Panc1 (cell line): Measurements from ENCODE around the gene CEACAM18. TPM values are rescaled to one million over a fixed set of nuclear protein-coding genes. Genes with fewer than 3 reads are reported as not detected.

Experiments
- ATAC-seq: fragments of 200-7000 bp; cut with Tn5 transposase; 2 replicates; pipeline ENCODE4 v1.9.1; 2020; ENCODE audit warnings: mild to moderate bottlenecking, moderate library complexity
- BruUV-seq: library from RNA; stranded (reverse); fragments of 400-500 nt; replicated peaks from 2 replicates; lab custom pipeline; 2021; lab: Mats Ljungman, UMichigan
- CTCF ChIA-PET: fragments of 300-600 bp; sonication (Branson Sonifier 250); formaldehyde crosslinking; loops from one replicate; lab custom pipeline; 2022; ENCODE audit warnings: antibody characterized with exemption; lab: Charles Lee
- POLR2A ChIA-PET: fragments of 300-600 bp; sonication (Branson Sonifier 250); formaldehyde crosslinking; loops from one replicate; lab custom pipeline; 2022; ENCODE audit warnings: antibody characterized with exemption; lab: Charles Lee
- DNase-seq: peaks from one replicate; pipeline ENCODE4 v3.0.0-alpha.2; 2010; ENCODE audit warnings: low read depth, low spot score
- H3K27ac ChIP-seq: 2 replicates; pipeline ENCODE4 v1.5.1; 2011; ENCODE audit warnings: mild to moderate bottlenecking, low read length, inconsistent platforms
- H3K27me3 ChIP-seq: fragments of 200-500 bp; sonication (Bioruptor generic); 2 replicates; pipeline ENCODE4 v1.6.0; 2014; ENCODE audit warnings: low read length, inconsistent platforms; ENCODE audit not compliant: control insufficient read depth, insufficient read depth
- H3K36me3 ChIP-seq: fragments of 200-500 bp; sonication (Bioruptor generic); 2 replicates; pipeline ENCODE4 v1.5.1; 2014; ENCODE audit warnings: inconsistent platforms, mild to moderate bottlenecking, low read length, moderate library complexity; ENCODE audit not compliant: control insufficient read depth, insufficient read depth
- H3K4me1 ChIP-seq: 2 replicates; pipeline ENCODE4 v1.5.1; 2011; ENCODE audit warnings: inconsistent platforms, mild to moderate bottlenecking, low read length, moderate library complexity; ENCODE audit not compliant: control insufficient read depth, insufficient read depth
- H3K4me3 ChIP-seq, 2 experiments: 2 replicates each; pipeline ENCODE4 v1.5.1; 2011 to 2012; ENCODE audit warnings: low read depth in 2 of 2, low read length in 2 of 2, mild to moderate bottlenecking in 2 of 2, inconsistent platforms in 1 of 2, moderate library complexity in 1 of 2
- H3K9me3 ChIP-seq: fragments of 200-500 bp; sonication (Bioruptor generic); 2 replicates; pipeline ENCODE4 v1.5.1; 2014; ENCODE audit warnings: low read depth, mild to moderate bottlenecking, inconsistent platforms, low read length, moderate library complexity; ENCODE audit not compliant: control insufficient read depth, insufficient read depth
- POLR2AphosphoS5 ChIP-seq: IDR thresholded peaks from 2 replicates; pipeline ENCODE4 v1.6.1; 2012; ENCODE audit warnings: mild to moderate bottlenecking, low read depth, low read length, moderate library complexity
- REST ChIP-seq, 2 experiments: IDR thresholded peaks; 2 replicates each; pipeline ENCODE4 v1.6.1; 2011 to 2012; ENCODE audit warnings: low read depth in 2 of 2, control low read depth in 1 of 2, low read length in 1 of 2, mild to moderate bottlenecking in 1 of 2, moderate library complexity in 1 of 2; ENCODE audit not compliant: insufficient read depth in 1 of 2
- SIN3A ChIP-seq: IDR thresholded peaks from 2 replicates; pipeline ENCODE4 v1.6.1; 2012; ENCODE audit warnings: low read depth, mild to moderate bottlenecking, low read length, moderate library complexity, borderline replicate concordance; ENCODE audit not compliant: insufficient read depth
- TCF7L2 ChIP-seq: IDR thresholded peaks from 2 replicates; pipeline ENCODE4 v1.6.1; 2011; ENCODE audit warnings: mild to moderate bottlenecking, low read depth, low read length, inconsistent platforms
- in situ Hi-C: cut with HindIII; loops from 2 replicates; pipeline ENCODE4 v1.10.0; 2016; ENCODE audit warnings: low sequenced_read_pairs, low pct_unique_long_range_greater_than_20kb
- intact Hi-C: fragments of 100-400 bp; cut with micrococcal nuclease; formaldehyde crosslinking; loops from one replicate; pipeline ENCODE4 v1.10.0; 2022; ENCODE audit not compliant: unreplicated experiment
- total RNA-seq: library from RNA; stranded (reverse); gene quantifications from one replicate; pipeline ENCODE4 v1.2.1, GENCODE V29; 2021; ENCODE audit not compliant: unreplicated experiment
- TF ChIP-seq, protein P1 (sequence below): fragments of 450-650 bp; IDR thresholded peaks from 2 replicates; pipeline ENCODE4 v1.5.1; 2017; ENCODE audit warnings: mild to moderate bottlenecking

The CEACAM18 gene
- total RNA-seq, 1 experiment from 2014 or later = not detected

- Histone ChIP-seq H3K9me3 (no peaks in the 10 kb centered on the region), H3K4me1 (no peaks in the 10 kb centered on the region), H3K27me3 (no peaks in the 10 kb centered on the region), H3K36me3 (no peaks in the 10 kb centered on the region), H3K27ac (no peak overlapping the region), H3K4me3 (no peak overlapping the region)
- intact Hi-C loops = no loop called here
- TF ChIP-seq TCF7L2 (no peak), REST (IDR thresholded peaks at IDR 0.05; ENCODE audit: insufficient read depth in 1 of 2, low read depth in 2 of 2, low read length in 1 of 2) (peak; percentile 85 to 86), POLR2AphosphoS5 (no peak), SIN3A (no peak)
- TF ChIP-seq, protein P1, sequence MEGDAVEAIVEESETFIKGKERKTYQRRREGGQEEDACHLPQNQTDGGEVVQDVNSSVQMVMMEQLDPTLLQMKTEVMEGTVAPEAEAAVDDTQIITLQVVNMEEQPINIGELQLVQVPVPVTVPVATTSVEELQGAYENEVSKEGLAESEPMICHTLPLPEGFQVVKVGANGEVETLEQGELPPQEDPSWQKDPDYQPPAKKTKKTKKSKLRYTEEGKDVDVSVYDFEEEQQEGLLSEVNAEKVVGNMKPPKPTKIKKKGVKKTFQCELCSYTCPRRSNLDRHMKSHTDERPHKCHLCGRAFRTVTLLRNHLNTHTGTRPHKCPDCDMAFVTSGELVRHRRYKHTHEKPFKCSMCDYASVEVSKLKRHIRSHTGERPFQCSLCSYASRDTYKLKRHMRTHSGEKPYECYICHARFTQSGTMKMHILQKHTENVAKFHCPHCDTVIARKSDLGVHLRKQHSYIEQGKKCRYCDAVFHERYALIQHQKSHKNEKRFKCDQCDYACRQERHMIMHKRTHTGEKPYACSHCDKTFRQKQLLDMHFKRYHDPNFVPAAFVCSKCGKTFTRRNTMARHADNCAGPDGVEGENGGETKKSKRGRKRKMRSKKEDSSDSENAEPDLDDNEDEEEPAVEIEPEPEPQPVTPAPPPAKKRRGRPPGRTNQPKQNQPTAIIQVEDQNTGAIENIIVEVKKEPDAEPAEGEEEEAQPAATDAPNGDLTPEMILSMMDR = no peak
- no peak for DNase-seq
- CTCF ChIA-PET = interaction anchor here (1.1 kb wide), 1 partner anchor 174 kb away, joined by 3 read pairs; no protein-coding TSS in a partner anchor
- no peak for ATAC-seq
- no TSS peak for BruUV-seq
- POLR2A ChIA-PET = no interaction called here
- in situ Hi-C loops = no loop called here
Observed at GRCh38 chr19:51480590-51480989, 2.3 kb downstream of the CEACAM18 start.

DNA sequence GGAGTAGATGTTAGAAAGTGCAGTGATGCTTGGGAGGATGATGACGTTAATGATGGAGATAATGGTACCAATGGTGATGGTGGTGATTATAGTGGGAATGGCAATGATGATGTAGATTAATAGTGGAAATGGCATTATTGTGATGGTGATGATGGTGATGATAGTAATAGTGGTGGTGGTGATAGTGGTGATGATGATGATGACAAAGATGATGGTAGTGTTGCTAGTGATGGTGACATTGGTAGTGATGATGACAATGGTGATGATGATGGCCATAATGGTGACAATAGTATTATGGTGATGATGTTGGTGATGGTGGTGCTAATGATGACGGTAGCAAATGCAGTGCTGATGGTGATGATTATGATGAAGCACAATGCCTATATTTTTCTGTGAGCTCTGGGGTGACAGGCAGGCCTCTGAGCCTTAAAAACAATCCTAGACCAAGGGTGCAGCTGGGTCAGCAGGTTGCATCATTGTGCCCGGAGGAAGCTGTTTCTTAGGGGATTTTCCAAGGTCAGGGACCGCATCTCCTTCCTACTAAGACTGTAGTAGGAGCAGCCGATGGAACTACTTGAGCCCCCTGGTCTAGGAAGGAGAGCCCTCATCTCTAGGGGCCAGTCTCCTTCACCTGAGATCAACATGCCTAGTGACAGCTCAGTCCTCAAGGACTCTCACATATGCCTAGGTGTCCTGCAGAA, 7.8 kb downstream of the CEACAM18 start:
- in situ Hi-C loops = no loop called here
- ChIA-PET CTCF (no interaction called here), POLR2A (interaction anchor here (0.7 kb wide), 1 partner anchor 105 kb away, joined by 4 read pairs; no protein-coding TSS in a partner anchor)
- Histone ChIP-seq H3K27me3 (no peaks in the 10 kb centered on the region; the same call in 1 of the 2 replicates), H3K4me1 (no peaks in the 10 kb centered on the region), H3K36me3 (no peaks in the 10 kb centered on the region), H3K4me3 (no peak overlapping the region), H3K27ac (no peak overlapping the region), H3K9me3 (no peaks in the 10 kb centered on the region)
- intact Hi-C loops = no loop called here
- TF ChIP-seq SIN3A (no peak), REST (IDR thresholded peaks at IDR 0.05; ENCODE audit: insufficient read depth in 1 of 2, low read depth in 2 of 2, low read length in 1 of 2) (no peak), TCF7L2 (no peak), POLR2AphosphoS5 (no peak)
- TF ChIP-seq, protein P1 = no peak
- BruUV-seq = no TSS peak
- ATAC-seq (no peak), DNase-seq (no peak)
